Myocyte (in vitro differentiated cells): ENCODE data around the gene TFAP2E. TPM values are rescaled to one million over a fixed set of nuclear protein-coding genes. Genes with fewer than 3 reads are reported as not detected.

Experiments
- DNase-seq: peaks from one replicate; pipeline ENCODE4 v3.0.0-alpha.2; 2012; ENCODE audit warnings: low read depth
- total RNA-seq: library from RNA; depleted of rRNA; stranded (reverse); fragments of >200 nt; gene quantifications from 2 replicates; pipeline ENCODE4 v1.2.3, GENCODE V29; 2014

The TFAP2E gene
- total RNA-seq, 1 donor from 2014 or later = not detected

DNA sequence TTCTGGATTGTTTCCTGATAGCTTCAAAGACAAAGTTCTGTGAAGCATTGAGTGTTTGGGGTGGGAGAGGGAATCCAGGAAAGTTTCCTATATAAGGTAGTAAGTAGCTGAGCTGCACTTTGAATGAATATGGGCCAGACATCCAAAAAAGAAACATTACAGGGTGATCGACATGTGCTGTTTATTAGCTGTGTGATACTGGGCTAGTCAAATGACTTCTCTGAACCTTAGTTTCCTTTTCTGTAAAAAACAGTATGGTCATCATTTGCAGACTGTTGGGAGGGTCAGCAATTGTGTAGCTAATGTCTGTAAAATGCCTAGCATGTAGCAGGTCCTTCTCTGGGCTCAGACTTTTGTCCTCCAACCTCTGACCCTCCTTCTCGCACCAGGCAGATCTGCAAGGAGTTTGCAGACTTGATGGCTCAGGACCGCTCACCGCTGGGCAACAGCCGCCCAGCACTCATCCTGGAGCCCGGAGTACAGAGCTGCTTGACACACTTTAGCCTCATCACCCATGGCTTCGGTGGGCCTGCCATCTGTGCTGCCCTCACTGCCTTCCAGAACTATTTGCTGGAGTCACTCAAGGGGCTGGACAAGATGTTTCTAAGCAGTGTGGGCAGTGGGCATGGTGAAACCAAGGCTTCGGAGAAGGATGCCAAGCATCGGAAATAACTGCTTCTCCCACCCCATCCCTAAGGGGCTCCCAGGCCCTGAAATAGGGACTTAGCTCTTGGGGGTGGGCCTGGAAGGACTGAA lies 21.1 kb downstream of the TFAP2E start:
- no peak for DNase-seq

DNA sequence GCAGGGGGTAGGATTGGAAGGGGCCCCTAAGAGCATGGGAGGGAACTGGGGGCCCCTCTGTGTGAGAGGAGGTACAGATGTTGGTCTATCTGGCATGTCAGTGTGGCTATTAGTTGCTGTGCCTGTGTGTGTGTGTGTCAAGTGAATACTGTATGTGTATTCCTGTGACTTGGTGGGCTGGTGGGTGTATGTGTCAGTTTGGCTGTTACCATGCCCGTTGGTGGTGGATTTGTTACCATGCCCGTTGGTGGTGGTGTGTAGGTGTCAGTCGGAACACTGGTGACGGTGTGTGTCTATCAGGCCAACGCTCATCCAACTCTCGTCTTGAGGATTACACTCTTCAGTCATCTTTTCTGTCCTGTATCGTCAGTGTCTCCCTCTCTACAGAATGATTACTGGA lies 22.6 kb downstream of the TFAP2E start:
- DNase-seq = no peak

DNA sequence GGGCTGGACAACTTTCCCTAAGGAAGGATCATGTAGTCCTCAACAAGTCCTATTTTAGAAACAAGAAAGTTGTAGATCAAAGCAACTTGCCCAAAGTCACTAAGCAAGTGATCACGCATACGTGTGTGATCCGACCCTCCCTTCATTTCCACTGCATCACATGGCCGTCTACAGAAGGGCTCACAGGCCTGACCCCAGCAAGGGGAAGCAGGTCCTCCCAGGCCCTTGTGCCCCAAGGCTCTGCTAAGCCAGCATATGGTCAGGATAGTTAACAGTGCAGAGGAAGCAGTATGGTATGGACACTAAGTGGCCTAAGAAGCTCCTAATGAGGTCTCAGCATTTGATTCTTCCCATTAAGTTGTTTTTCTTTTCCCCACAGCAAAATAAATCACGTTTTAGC lies 24.8 kb downstream of the TFAP2E start:
- DNase-seq = no peak

DNA sequence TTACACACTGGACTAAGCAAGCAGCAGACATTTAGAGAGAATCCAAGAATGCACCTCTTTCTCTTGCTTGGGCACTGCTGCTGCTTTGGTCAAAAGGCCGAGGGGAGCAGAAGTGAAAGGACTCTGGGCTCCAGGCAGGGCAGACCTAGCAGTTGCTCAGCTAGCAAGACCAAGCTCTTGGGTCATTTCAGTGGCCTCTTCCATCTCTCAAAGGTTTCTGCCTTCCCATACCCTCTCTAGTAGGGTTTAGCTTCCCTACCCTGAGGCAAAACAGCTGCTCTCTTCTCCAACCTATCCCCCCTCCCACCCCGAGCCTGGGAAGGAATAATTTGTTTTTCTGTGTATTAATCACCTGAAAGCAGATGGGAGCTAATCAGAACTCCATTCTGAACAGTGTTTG lies 25.8 kb downstream of the TFAP2E start:
- no peak for DNase-seq

- no peak for DNase-seq
Measured at GRCh38 chr1:35599411-35599810, 26.3 kb downstream of the TFAP2E start.

GRCh38 chr1:35600593-35600992 lies 27.5 kb downstream of the TFAP2E start:
- DNase-seq = no peak

DNA sequence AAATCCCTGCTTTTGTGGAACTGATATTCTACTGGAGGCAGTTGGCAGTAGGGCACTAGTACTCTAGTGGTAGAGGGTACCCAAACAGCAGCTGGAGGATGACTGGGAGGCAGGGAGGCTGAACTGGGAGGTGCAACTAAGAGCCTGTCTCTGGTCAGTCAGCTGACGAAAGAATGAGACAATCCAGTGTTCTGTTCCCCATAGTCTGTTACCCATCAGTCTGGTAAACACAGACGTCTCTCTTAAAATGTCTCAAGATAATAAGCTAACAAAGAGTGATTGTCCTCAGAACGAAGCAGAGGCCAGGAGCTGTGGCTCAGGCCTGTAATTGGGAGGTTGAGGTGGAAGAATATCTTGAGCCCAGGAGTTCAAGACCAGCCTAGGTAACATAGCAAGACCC lies 30.4 kb downstream of the TFAP2E start:
- no peak for DNase-seq

DNA sequence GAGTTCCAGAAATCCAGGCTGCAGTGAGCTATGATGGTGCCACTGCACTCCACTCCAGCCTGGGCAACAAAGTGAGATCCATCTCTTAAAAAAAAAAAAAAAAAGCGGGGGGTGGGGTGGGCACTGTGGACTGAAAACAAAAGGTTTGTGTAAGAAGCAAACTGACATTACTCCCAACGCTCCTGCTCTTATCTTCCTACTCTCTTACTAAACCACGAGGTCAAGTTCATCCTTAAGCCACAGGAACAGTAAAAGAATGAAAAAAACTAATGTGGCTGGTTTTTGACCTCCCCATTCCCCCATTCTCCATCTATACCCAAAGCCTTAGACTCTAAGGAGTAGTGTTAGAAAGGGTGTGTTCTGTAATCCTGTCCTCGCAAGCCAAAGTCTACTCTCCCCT lies 30.8 kb downstream of the TFAP2E start:
- no peak for DNase-seq

GRCh38 chr1:35605071-35605866 lies 32.2 kb downstream of the TFAP2E start:
- DNase-seq = no peak

- peak; percentile 45 for DNase-seq
Measured at GRCh38 chr1:35605867-35606182, 32.7 kb downstream of the TFAP2E start.

DNA sequence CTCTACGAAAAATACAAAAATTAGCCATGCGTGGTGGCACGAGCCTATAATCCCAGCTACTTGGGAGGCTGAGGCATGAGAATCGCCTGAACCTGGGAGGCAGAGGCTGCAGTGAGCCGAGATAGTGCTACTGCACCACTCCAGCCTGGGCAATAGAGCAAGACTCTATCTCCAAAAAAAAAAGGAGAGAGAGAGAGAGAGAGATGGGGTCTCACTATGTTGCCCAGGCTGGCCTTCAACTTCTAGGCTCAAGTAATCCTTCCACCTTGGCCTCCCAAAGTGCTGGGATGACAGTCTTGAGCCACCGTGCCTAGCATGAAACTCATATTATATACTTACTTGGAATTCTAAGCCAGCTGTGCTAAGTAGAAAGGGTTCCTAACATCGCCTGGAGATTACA lies 38.5 kb downstream of the TFAP2E start:
- DNase-seq = no peak

GRCh38 chr1:35615440-35615839 lies 42.3 kb downstream of the TFAP2E start:
- no peak for DNase-seq

DNA sequence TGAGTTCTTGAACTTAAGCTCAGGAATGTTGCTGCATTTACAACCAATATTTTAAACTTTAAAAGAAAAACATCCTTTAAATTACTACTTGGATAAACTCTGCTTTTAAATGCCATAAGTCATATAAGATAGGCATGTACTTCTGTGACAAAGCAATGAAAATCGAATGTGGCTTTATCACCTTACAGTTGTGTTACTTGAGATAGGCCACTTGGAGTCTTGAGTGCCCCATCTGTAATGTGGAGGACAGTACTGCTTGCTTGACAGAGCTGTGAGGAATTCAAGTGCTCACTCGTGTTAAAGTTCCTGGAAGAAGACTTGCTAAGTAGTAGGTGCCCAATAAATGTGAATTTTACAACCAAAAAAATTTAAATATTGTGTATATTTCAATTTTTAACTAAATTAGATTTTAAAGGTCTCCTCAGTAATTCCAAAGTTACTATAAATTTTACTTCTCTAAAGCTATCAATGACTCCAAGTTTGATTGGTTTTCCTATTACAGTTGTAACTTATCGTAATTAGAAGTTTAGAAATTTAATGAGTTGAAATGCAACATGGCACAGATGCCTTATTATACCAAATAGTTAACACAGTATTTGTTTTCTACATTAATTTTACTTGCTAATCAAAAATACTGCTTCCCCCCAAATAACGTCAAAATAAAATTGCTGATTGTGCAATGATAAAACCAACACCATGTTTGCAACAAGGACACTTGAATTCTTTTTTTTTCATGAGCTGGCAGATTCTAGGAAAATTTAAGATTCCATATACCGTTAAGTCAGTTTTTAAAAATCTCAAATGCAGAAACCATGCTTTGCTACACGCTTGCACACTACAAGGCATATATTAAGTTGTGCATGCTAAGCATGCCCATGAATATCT lies 46.4 kb downstream of the TFAP2E start:
- DNase-seq = no peak

GRCh38 chr1:35622510-35623178 lies 49.5 kb downstream of the TFAP2E start:
- DNase-seq = no peak

DNA sequence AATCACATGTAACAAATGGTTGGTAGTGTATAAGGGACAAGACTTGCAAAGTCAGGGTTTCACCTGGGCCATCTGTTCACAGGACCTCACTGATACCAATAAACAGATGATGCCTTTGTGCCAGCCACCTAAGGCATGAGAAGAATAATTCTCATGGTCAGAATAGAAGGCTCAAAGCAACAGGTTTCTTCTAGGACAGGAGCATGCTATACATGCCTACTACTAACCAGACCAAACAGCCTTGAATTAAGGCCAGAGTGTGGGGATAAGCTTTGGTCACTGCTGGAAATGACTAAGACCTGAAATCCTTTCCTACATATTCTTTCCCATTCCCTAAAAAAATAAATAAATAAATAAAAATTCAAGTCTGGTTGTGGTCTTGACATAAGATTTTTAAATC lies 50.7 kb downstream of the TFAP2E start:
- no peak for DNase-seq

DNA sequence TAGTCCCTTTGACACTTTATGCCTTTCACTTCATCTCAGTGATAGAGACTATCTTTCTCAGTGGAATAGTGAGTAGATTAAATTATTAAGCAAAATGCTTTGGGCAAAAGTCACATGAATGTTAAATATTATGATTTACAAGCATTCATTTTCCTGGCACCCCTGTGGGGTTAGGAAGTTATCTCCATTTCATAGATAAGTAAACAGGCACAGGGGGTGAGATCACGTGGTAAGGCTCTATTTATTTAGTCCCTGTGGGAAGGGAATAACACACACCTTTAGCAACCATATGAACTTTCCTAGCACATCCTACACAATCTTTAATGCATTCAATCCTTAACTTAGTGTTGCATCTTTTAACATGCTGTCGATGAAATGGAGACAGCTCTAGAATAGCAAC lies 55.9 kb downstream of the TFAP2E start:
- DNase-seq = no peak

- no peak for DNase-seq
Measured at GRCh38 chr1:35631396-35631795, 58.3 kb downstream of the TFAP2E start.

DNA sequence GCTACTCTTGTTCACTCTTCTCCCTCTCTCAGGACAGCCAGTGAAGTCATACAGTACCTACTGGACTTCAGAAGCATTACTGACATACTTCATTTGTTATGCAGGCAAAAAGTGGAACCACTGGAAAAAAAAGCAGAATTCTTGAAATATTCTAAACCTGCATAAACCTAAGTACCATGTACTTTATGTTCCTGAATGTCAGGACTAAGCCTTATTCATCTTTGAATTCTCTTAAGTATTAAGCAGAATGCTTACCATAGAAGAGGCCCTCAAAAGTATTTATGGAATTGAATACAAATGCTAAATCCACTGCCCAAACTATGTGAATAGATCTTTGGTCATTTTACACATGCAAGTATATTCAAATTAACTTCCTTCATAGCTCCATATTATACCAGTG lies 60.4 kb downstream of the TFAP2E start:
- DNase-seq = no peak

DNA sequence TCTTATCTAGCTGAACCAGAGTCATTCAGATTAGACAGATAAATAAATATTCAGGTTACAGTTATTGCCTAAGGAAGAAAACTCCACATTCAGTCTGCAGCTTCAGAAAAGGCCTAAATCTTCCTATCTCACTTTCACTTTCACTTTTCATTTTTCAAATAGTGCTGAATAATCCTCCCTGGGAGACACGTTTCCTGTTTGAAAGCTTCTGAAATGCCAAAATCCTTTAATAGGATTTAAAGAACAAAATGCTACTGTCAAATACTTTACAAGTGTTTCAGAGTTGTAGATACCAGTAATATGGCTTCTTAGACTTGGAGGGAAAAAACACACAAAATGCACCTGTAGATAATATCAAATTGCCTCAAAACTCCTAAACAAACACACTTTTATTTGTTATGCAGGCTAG lies 64.3 kb downstream of the TFAP2E start:
- DNase-seq = peak; percentile 45

DNA sequence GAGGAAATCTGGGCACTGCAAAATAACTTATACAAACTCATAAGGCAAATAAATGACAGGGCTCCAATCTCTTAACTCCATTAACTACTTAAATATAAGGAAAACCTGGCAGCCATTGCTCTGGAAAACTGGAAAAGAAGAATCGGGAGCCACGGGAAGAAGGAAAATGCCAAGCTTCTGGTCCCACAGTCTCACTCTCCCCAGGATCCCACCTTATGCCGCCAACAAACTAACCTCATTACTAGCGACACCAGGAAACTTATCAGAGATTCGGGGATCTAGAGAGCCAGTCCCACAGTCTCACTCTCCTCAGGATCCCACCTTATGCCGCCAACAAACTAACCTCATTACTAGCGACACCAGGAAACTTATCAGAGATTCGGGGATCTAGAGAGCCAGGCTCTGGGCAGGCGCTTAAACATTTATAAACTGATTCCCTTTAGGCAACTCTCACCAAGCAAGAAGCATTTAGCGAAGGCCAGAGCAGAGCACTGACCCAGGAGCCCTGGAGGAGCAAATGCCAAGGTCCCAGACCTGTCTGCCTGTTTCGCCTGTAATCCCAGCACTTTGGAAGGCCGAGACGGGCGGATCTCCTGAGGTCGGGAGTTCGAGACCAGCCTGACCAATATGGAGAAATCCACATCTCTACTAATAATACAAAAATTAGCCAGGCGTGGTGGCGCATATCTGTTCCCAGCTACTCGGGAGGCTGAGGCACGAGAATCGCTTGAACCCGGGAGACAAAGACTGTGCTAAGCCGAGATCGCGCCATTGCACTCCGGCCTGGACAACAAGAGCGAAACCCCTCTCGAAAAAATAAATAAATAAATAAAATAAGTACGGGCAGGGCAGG lies 67.5 kb downstream of the TFAP2E start:
- DNase-seq = no peak
